ENCODE data around the gene RRP12. TPM values are rescaled to one million over a fixed set of nuclear protein-coding genes. Genes with fewer than 3 reads are reported as not detected.

Gene RRP12
- total RNA-seq, 4 donors from 2014 or later = 14.7 to 50.7 (median 24.4) TPM

GRCh38 chr10:97362310-97363033 is 38.7 kb downstream of the RRP12 start:
- no peaks in the 10 kb centered on the region for H3K4me1 ChIP-seq
- 80 to 82% methylated on average over 11 of the region's 11 CpGs for WGBS, 2 donors
- H3K9me3 ChIP-seq = no peaks in the 10 kb centered on the region
- TF ChIP-seq EP300 (IDR thresholded peaks at IDR 0.05) = no peak
- no peak for TF ChIP-seq CTCF (IDR thresholded peaks at IDR 0.05)
- no peak for TF ChIP-seq POLR2A (IDR thresholded peaks at IDR 0.05)
- no peak overlapping the region for H3K27ac ChIP-seq
- DNase-seq (ENCODE audit: low spot score in 2 of 2) = no peak
- H3K27me3 ChIP-seq = no peaks in the 10 kb centered on the region
- H3K36me3 ChIP-seq = peaks cover 0 to 99% (median 0%) of the 10 kb centered on the region in 3 donors
- no peak overlapping the region for H3K4me3 ChIP-seq

DNA sequence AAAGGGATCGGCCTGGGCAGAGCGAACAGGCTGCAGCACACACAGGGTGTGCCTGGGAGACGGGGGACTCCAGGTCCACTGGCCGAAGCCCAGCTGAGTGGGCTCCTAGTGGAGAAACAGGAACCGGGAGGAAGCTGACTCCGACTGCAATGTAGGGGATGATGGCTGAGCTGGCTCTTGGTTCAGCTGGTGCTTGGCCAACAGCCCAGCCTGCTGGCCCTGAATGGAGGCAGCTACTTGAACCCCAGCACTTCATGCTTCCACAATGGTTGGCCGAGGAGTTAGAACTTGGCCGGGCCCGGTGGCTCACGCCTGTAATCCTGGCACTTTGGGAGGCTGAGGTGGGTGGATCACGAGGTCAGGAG is 39.6 kb downstream of the RRP12 start:
- 83 to 89% methylated on average over 11 of the region's 11 CpGs for WGBS, 2 donors
- DNase-seq (ENCODE audit: low spot score in 2 of 2) = no peak
- peaks cover 0 to 99% (median 0%) of the 10 kb centered on the region in 3 donors for H3K36me3 ChIP-seq
- no peaks in the 10 kb centered on the region for H3K9me3 ChIP-seq
- H3K27ac ChIP-seq = no peak overlapping the region
- no peak overlapping the region for H3K4me3 ChIP-seq
- no peaks in the 10 kb centered on the region for H3K27me3 ChIP-seq
- TF ChIP-seq EP300 (IDR thresholded peaks at IDR 0.05) = no peak
- no peaks in the 10 kb centered on the region for H3K4me1 ChIP-seq

- Histone ChIP-seq H3K36me3 (peaks cover 0 to 99% (median 0%) of the 10 kb centered on the region in 3 donors), H3K27me3 (no peaks in the 10 kb centered on the region), H3K4me3 (no peak overlapping the region), H3K27ac (no peak overlapping the region), H3K4me1 (peaks cover 0 to 2% (median 0%) of the 10 kb centered on the region in 4 donors), H3K9me3 (no peaks in the 10 kb centered on the region)
- 89 to 92% methylated on average over 11 of the region's 11 CpGs for WGBS, 2 donors
- no peak for DNase-seq (ENCODE audit: low spot score in 2 of 2)
- no peak for TF ChIP-seq CTCF (IDR thresholded peaks at IDR 0.05)
- TF ChIP-seq EP300 (IDR thresholded peaks at IDR 0.05) = no peak
- TF ChIP-seq POLR2A (IDR thresholded peaks at IDR 0.05) = no peak
Observed at GRCh38 chr10:97360705-97361536, 40.2 kb downstream of the RRP12 start.

GRCh38 chr10:97358781-97359180 is 42.4 kb downstream of the RRP12 start:
- no peak overlapping the region for H3K27ac ChIP-seq
- peaks cover 0 to 11% (median 0%) of the 10 kb centered on the region in 4 donors for H3K4me1 ChIP-seq
- no peak for TF ChIP-seq CTCF (IDR thresholded peaks at IDR 0.05)
- no peak for TF ChIP-seq POLR2A (IDR thresholded peaks at IDR 0.05)
- no peak for TF ChIP-seq EP300 (IDR thresholded peaks at IDR 0.05)
- 85 to 90% methylated on average over 3 of the region's 3 CpGs for WGBS, 2 donors
- no peaks in the 10 kb centered on the region for H3K9me3 ChIP-seq
- H3K36me3 ChIP-seq = peaks cover 0 to 80% (median 0%) of the 10 kb centered on the region in 3 donors
- H3K27me3 ChIP-seq = no peaks in the 10 kb centered on the region
- no peak for DNase-seq (ENCODE audit: low spot score in 2 of 2)
- no peak overlapping the region for H3K4me3 ChIP-seq

GRCh38 chr10:97358349-97358748 is 42.8 kb downstream of the RRP12 start:
- H3K4me3 ChIP-seq = no peak overlapping the region
- WGBS, 2 donors = 96 to 97% methylated on average over 4 of the region's 4 CpGs
- no peaks in the 10 kb centered on the region for H3K27me3 ChIP-seq
- TF ChIP-seq EP300 (IDR thresholded peaks at IDR 0.05) (no peak), POLR2A (IDR thresholded peaks at IDR 0.05) (no peak), CTCF (IDR thresholded peaks at IDR 0.05) (no peak)
- no peak overlapping the region for H3K27ac ChIP-seq
- H3K36me3 ChIP-seq = peaks cover 0 to 76% (median 0%) of the 10 kb centered on the region in 3 donors
- H3K4me1 ChIP-seq = peaks cover 0 to 11% (median 0%) of the 10 kb centered on the region in 4 donors
- DNase-seq (ENCODE audit: low spot score in 2 of 2) = no peak
- no peaks in the 10 kb centered on the region for H3K9me3 ChIP-seq
